Stomach (tissue), 4 donors: ENCODE measurements around the gene DICER1.

Source experiments
- POLR2A ChIP-seq, 4 donors: fragments of 450-650 bp; IDR thresholded peaks; one replicate each; pipeline ENCODE4 v1.6.1; 2016; ENCODE audit warnings: antibody characterized with exemption in 4 of 4, control low read depth in 2 of 4, mild to moderate bottlenecking in 1 of 4, moderate library complexity in 1 of 4
- POLR2AphosphoS5 ChIP-seq, 3 donors: sonication (generic); formaldehyde crosslinking; IDR thresholded peaks; one replicate each; pipeline ENCODE4 v1.6.1; 2016; ENCODE audit warnings: antibody characterized with exemption in 3 of 3
- TF ChIP-seq, protein P1 (sequence below), 7 experiments: fragments of 450-650 bp in 4 of 7; fragments of 200-600 bp in 3 of 7; sonication (generic) in 3 of 7; IDR thresholded peaks; one replicate each; pipeline ENCODE4 v1.5.1; 2016 to 2019; ENCODE audit warnings: antibody characterized with exemption in 7 of 7, control low read depth in 2 of 7, mild to moderate bottlenecking in 1 of 7

DNA sequence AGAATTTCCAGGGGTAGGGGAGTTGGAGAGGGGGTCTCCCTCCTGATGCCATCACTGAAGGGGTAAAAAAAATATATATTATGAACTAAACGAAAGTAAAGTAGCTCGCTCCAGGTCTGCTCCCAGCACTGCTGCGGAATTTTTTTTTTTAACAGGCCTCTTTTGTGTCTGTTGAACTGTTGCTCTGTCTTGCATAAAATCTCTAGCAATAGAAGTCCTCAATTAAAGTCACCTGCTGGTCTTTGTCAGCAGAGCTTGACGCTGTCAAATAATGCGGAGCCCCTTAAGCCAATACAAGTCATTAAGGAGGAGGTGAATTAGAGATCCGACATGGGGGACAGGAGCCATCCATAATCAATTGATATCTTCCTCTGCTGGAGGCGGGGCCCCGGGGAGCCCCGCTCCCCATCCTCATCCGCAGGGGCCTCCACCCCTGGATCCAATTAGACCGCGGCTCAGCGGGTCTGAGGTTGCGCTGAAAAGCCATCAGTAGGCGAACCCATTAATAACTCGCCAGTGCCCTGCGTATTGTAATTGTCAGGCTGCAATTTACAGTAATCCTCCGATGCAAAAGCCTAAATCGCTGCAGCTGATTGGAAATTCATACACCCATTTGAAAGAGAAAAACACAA, 85.6 kb downstream of the DICER1 start:
- TF ChIP-seq, protein P1, sequence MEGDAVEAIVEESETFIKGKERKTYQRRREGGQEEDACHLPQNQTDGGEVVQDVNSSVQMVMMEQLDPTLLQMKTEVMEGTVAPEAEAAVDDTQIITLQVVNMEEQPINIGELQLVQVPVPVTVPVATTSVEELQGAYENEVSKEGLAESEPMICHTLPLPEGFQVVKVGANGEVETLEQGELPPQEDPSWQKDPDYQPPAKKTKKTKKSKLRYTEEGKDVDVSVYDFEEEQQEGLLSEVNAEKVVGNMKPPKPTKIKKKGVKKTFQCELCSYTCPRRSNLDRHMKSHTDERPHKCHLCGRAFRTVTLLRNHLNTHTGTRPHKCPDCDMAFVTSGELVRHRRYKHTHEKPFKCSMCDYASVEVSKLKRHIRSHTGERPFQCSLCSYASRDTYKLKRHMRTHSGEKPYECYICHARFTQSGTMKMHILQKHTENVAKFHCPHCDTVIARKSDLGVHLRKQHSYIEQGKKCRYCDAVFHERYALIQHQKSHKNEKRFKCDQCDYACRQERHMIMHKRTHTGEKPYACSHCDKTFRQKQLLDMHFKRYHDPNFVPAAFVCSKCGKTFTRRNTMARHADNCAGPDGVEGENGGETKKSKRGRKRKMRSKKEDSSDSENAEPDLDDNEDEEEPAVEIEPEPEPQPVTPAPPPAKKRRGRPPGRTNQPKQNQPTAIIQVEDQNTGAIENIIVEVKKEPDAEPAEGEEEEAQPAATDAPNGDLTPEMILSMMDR (IDR thresholded peaks at IDR 0.05): no peak
- TF ChIP-seq POLR2A (IDR thresholded peaks at IDR 0.05) (no peak), POLR2AphosphoS5 (IDR thresholded peaks at IDR 0.05) (no peak)
